ENCODE measurements around the gene RAB11FIP3. TPM values are rescaled to one million over a fixed set of nuclear protein-coding genes. Genes with fewer than 3 reads are reported as not detected.

RAB11FIP3 gene
- total RNA-seq, 1 donor from 2014 or later: 52.1 TPM

DNA sequence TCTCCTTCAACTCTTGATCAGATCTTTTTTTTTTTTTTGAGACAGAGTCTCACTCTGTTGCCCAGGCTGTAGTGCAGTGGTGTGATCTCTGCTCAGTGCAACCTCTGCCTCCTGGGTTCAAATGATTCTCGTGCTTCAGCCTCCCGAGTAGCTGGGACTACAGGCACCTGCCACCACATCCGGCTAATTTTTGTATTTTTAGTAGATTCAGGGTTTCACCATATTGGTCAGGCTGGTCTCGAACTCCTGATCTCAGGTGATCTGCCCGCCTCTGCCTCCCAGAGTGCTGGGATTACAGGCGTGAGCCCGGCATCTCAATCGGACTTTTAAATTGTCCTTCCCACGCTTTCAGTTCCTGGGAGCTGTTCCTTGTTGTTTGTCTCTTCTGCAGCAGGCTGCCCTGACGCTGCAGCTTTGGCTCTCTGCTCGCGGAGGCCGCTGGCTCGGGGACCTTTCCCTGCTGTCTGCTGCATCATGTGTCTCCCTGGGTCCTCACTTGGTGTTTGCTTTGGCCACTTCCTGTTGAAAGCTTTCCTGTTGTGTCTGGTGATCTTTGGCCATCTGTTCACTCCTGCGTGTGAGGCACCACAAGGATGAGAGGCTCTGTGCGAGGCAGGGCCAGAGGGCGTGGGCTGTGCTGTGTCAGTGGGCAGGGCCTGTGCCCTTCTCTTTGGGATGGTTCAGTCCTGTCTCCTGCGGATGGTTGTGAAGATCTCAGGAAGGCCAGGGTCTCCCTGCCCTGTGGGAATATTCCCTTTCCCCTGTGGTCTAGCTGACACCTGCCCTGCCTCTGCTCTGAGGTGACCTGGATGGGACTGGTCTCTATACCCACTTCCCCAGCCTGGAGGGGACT, 83.7 kb downstream of the RAB11FIP3 start:
- Mint-ChIP-seq H3K9me3 (no peaks in the 10 kb centered on the region), H3K27me3 (no peaks in the 10 kb centered on the region), H3K4me3 (no peak overlapping the region), H3K4me1 (ENCODE audit: unreplicated experiment) (no peaks in the 10 kb centered on the region), H3K27ac (peak overlapping the region; percentile 63), H3K36me3 (no peaks in the 10 kb centered on the region)
- DNase-seq (ENCODE audit: extremely low spot score, unreplicated experiment): no peak
- TF ChIP-seq, protein P1, sequence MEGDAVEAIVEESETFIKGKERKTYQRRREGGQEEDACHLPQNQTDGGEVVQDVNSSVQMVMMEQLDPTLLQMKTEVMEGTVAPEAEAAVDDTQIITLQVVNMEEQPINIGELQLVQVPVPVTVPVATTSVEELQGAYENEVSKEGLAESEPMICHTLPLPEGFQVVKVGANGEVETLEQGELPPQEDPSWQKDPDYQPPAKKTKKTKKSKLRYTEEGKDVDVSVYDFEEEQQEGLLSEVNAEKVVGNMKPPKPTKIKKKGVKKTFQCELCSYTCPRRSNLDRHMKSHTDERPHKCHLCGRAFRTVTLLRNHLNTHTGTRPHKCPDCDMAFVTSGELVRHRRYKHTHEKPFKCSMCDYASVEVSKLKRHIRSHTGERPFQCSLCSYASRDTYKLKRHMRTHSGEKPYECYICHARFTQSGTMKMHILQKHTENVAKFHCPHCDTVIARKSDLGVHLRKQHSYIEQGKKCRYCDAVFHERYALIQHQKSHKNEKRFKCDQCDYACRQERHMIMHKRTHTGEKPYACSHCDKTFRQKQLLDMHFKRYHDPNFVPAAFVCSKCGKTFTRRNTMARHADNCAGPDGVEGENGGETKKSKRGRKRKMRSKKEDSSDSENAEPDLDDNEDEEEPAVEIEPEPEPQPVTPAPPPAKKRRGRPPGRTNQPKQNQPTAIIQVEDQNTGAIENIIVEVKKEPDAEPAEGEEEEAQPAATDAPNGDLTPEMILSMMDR (conservative IDR thresholded peaks at IDR 0.05): no peak

DNA sequence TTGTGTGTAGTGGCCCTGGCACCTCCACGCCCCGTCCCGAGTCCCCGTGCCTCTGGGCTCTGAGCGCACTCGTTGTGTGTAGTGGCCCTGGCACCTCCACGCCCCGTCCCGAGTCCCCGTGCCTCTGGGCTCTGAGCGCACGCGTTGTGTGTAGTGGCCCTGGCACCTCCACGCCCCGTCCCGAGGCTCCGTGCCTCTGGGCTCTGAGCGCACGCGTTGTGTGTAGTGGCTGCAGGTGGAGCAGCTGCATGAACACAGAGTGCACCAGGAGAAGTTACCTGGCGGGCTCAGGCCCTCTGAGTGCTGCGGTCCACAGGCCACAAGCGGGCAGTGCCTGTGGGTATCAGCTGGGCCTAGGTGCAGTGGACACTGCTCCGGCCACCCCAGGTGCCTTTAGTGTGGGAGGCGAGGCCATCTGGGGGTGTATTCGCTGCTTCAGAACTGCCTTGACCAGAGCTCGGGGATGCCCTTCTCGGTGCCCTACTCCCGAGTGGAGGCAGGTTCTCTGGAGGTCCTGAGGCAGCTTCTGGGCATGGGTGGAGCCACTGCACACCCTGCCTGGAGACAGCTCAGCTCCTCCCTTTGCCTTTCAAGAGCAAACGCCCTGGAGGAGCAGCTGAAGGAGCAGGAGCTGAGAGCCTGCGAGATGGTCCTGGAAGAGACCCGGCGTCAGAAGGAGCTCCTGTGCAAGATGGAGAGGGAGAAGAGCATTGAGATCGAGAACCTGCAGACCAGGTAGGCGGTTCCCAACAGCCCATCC, 84.8 kb downstream of the RAB11FIP3 start:
- H3K9me3 Mint-ChIP-seq: no peaks in the 10 kb centered on the region
- no peak for DNase-seq (ENCODE audit: extremely low spot score, unreplicated experiment)
- H3K4me3 Mint-ChIP-seq: no peak overlapping the region
- H3K4me1 Mint-ChIP-seq (ENCODE audit: unreplicated experiment): no peaks in the 10 kb centered on the region
- H3K27ac Mint-ChIP-seq: no peak overlapping the region
- no peaks in the 10 kb centered on the region for H3K27me3 Mint-ChIP-seq
- TF ChIP-seq, protein P1 (conservative IDR thresholded peaks at IDR 0.05): no peak
- no peaks in the 10 kb centered on the region for H3K36me3 Mint-ChIP-seq

DNA sequence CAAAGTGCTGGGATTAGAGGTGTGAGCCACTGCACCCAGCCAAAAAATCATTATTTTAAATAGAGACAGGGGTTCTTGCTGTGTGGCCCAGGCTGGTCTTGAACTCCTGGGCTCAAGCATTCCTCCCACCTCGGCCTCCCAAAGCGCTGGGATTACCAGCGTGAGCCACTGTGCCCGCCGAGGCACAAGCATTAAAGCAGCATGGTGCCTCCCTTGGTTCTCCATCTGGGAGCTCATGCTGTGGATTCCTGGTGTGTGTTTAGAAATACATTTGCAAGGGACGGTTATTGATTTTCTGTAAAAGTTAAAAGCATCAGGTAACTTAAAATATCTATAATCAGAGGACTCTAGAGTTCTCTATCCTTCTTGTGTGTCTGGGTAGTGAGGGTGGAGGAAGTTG, 87.4 kb downstream of the RAB11FIP3 start:
- no peak for DNase-seq (ENCODE audit: extremely low spot score, unreplicated experiment)
- no peaks in the 10 kb centered on the region for H3K36me3 Mint-ChIP-seq
- TF ChIP-seq, protein P1 (conservative IDR thresholded peaks at IDR 0.05): no peak
- no peaks in the 10 kb centered on the region for H3K9me3 Mint-ChIP-seq
- no peaks in the 10 kb centered on the region for H3K27me3 Mint-ChIP-seq
- H3K27ac Mint-ChIP-seq: peak overlapping the region; percentile 41
- H3K4me1 Mint-ChIP-seq (ENCODE audit: unreplicated experiment): no peaks in the 10 kb centered on the region
- no peak overlapping the region for H3K4me3 Mint-ChIP-seq

DNA sequence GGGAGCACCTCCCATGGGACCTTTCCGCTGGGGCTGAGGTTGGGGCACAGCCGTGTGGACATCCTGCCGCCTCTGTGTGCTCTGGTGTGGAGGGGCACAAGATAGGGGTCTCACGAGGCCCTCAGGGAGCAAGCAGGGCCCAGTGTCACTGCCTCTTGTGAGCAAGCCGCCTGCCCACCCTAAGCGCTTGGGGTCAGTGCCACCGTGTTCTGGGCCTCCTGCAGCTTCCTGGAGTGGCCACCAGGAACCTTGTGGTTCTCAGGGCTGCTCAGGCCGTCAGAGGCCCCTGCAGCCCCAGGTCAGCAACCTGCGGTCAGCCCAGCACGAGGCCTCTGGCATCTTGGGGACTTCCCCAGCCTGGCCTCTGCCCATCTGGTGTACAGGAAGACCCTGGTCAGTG, 88.5 kb downstream of the RAB11FIP3 start:
- H3K4me3 Mint-ChIP-seq: no peak overlapping the region
- no peak for DNase-seq (ENCODE audit: extremely low spot score, unreplicated experiment)
- no peak overlapping the region for H3K27ac Mint-ChIP-seq
- no peaks in the 10 kb centered on the region for H3K9me3 Mint-ChIP-seq
- no peaks in the 10 kb centered on the region for H3K36me3 Mint-ChIP-seq
- no peaks in the 10 kb centered on the region for H3K27me3 Mint-ChIP-seq
- no peaks in the 10 kb centered on the region for H3K4me1 Mint-ChIP-seq (ENCODE audit: unreplicated experiment)
- TF ChIP-seq, protein P1 (conservative IDR thresholded peaks at IDR 0.05): no peak

DNA sequence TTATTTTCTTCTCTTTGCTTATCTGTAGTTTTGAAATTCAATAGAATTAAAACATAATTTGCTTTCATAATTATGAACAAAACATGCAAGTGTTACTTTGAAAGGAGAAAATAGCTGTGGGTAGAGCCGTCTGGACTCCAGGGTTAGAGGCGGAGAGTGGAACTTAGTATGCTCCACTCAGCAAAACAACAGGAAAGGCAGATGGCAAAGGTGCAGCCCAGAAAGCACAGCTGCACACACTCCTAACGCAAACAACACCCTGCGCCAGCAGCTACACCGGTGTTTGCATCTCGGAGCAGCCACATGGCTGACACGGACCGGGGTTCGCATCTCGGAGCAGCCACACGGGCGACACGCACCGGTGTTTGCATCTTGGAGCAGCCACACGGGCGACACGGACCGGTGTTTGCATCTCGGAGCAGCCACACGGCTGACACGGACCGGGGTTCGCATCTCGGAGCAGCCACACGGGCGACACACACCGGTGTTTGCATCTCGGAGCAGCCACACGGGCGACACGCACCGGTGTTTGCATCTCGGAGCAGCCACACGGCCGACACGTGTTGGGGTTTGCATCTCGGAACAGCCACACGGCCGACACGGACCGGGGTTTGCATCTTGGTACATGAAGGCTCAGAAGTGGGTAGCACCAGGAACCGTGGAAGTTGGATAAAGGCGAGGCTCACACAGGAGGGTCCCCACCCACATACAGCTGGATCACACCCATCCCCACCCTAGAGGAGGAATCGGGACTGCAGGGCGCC, 89.9 kb downstream of the RAB11FIP3 start:
- Mint-ChIP-seq H3K27me3 (no peaks in the 10 kb centered on the region), H3K4me1 (ENCODE audit: unreplicated experiment) (no peaks in the 10 kb centered on the region), H3K27ac (no peak overlapping the region), H3K9me3 (no peaks in the 10 kb centered on the region), H3K36me3 (no peaks in the 10 kb centered on the region), H3K4me3 (no peak overlapping the region)
- no peak for DNase-seq (ENCODE audit: extremely low spot score, unreplicated experiment)
- TF ChIP-seq, protein P1 (conservative IDR thresholded peaks at IDR 0.05): no peak

Measured in type B pancreatic cell (in vitro differentiated cells).